NB4 (cell line): ENCODE results near the gene BNIP3.

ENCODE experiments used
- MYC ChIP-seq: IDR thresholded peaks from 2 replicates; pipeline ENCODE4 v1.6.1; 2011; ENCODE audit warnings: low read depth, low read length
- POLR2A ChIP-seq: IDR thresholded peaks from 2 replicates; pipeline ENCODE4 v1.6.1; 2011; ENCODE audit warnings: mild to moderate bottlenecking; ENCODE audit not compliant: insufficient read length; ENCODE audit errors: extremely low read depth
- TF ChIP-seq, protein P1 (sequence below): IDR thresholded peaks from one replicate; pipeline ENCODE4 v1.5.1; 2012; ENCODE audit warnings: low read depth, low read length
- TF ChIP-seq, protein P2 (sequence below): IDR thresholded peaks from 2 replicates; pipeline ENCODE4 v1.6.1; 2011; ENCODE audit warnings: low read depth, low read length

DNA sequence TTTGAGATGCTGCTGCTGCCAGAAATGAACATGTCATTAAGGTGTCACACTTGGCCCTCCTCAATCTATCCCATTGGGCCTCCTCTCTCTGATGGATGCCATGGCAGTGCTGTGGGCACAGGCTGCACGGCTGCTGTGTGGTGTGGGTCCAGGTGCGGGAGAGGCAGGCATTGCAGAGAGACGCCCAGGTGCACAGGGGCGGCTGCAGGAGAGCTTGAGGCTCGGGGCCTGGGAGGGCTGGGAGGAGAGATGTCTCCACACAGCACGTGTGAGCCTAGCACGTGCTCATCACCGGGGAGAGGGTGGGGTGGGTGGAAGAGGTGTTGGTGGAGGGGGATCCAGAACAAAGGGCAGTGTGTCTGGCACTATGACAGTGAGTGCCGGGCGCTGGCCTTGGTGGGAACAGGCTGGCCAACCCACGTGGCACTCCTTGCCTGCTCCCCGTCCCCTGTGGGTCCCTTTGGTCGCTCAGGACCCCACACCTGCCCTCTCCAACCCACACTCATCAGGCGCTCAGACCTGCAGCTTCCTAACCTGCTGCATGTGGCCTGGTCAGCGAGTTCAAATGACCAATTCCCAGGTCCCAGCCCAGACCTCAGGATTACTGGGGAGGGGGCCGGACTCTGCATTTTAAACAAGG is 39.9 kb upstream of the BNIP3 start:
- TF ChIP-seq, protein P1, sequence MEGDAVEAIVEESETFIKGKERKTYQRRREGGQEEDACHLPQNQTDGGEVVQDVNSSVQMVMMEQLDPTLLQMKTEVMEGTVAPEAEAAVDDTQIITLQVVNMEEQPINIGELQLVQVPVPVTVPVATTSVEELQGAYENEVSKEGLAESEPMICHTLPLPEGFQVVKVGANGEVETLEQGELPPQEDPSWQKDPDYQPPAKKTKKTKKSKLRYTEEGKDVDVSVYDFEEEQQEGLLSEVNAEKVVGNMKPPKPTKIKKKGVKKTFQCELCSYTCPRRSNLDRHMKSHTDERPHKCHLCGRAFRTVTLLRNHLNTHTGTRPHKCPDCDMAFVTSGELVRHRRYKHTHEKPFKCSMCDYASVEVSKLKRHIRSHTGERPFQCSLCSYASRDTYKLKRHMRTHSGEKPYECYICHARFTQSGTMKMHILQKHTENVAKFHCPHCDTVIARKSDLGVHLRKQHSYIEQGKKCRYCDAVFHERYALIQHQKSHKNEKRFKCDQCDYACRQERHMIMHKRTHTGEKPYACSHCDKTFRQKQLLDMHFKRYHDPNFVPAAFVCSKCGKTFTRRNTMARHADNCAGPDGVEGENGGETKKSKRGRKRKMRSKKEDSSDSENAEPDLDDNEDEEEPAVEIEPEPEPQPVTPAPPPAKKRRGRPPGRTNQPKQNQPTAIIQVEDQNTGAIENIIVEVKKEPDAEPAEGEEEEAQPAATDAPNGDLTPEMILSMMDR, result no peak
- TF ChIP-seq POLR2A (no peak), MYC (no peak)
- TF ChIP-seq, protein P2, sequence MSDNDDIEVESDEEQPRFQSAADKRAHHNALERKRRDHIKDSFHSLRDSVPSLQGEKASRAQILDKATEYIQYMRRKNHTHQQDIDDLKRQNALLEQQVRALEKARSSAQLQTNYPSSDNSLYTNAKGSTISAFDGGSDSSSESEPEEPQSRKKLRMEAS, result no peak
